ENCODE results near the gene ADGRV1.
"Not testable (repeated sequence)": the region's sequence is repeated elsewhere in the genome, so short reads cannot be mapped to it uniquely, and the experiment has no call there.

The ADGRV1 gene

GRCh38 chr5:90911169-90911568, 352.6 kb downstream of the ADGRV1 start:
- no peak for DNase-seq (ENCODE audit: low spot score)

GRCh38 chr5:90912476-90912875, 353.9 kb downstream of the ADGRV1 start:
- DNase-seq (ENCODE audit: low spot score), result no peak

- no peak for DNase-seq (ENCODE audit: low spot score)
Observed at GRCh38 chr5:90915393-90915792, 356.8 kb downstream of the ADGRV1 start.

GRCh38 chr5:90916947-90917800, 358.6 kb downstream of the ADGRV1 start:
- no peak for DNase-seq (ENCODE audit: low spot score)

- no peak for DNase-seq (ENCODE audit: low spot score)
Observed at GRCh38 chr5:90917928-90918668, 359.5 kb downstream of the ADGRV1 start.

GRCh38 chr5:90921418-90921973, 362.9 kb downstream of the ADGRV1 start:
- no peak for DNase-seq (ENCODE audit: low spot score)

GRCh38 chr5:90924222-90924621, 365.6 kb downstream of the ADGRV1 start:
- not testable (repeated sequence) for DNase-seq (ENCODE audit: low spot score)

- not testable (repeated sequence) for DNase-seq (ENCODE audit: low spot score)
Observed at GRCh38 chr5:90929013-90929839, 370.6 kb downstream of the ADGRV1 start.

GRCh38 chr5:90930062-90930461, 371.5 kb downstream of the ADGRV1 start:
- DNase-seq (ENCODE audit: low spot score), result no peak

GRCh38 chr5:90930756-90931431, 372.3 kb downstream of the ADGRV1 start:
- DNase-seq (ENCODE audit: low spot score), result no peak

GRCh38 chr5:90932052-90932699, 373.6 kb downstream of the ADGRV1 start:
- peak; percentile 35 for DNase-seq (ENCODE audit: low spot score)

GRCh38 chr5:90933298-90933697, 374.7 kb downstream of the ADGRV1 start:
- no peak for DNase-seq (ENCODE audit: low spot score)

GRCh38 chr5:90934091-90934719, 375.6 kb downstream of the ADGRV1 start:
- DNase-seq (ENCODE audit: low spot score), result no peak

- no peak for DNase-seq (ENCODE audit: low spot score)
Observed at GRCh38 chr5:90934738-90935137, 376.1 kb downstream of the ADGRV1 start.

- no peak for DNase-seq (ENCODE audit: low spot score)
Observed at GRCh38 chr5:90939211-90939610, 380.6 kb downstream of the ADGRV1 start.

- DNase-seq (ENCODE audit: low spot score), result peak; percentile 17
Observed at GRCh38 chr5:90940227-90940995, 381.8 kb downstream of the ADGRV1 start.

GRCh38 chr5:90941002-90941720, 382.6 kb downstream of the ADGRV1 start:
- no peak for DNase-seq (ENCODE audit: low spot score)

GRCh38 chr5:90944116-90944515, 385.5 kb downstream of the ADGRV1 start:
- no peak for DNase-seq (ENCODE audit: low spot score)

- DNase-seq (ENCODE audit: low spot score), result no peak
Observed at GRCh38 chr5:90947667-90948066, 389.1 kb downstream of the ADGRV1 start.

Data from CD4-positive, alpha-beta T cell treated with Interleukin-15 for 4 hours (primary cell).